ENCODE results near the gene PLXNA4. TPM values are rescaled to one million over a fixed set of nuclear protein-coding genes. Genes with fewer than 3 reads are reported as not detected.

The PLXNA4 gene
- total RNA-seq, 4 donors from 2014 or later: 1.1 to 2.8 (median 1.4) TPM

- in situ Hi-C loops (cut with MboI; ENCODE audit: low pct_ligation_motif_present in 1 of 4, low pct_unique_long_range_greater_than_20kb in 1 of 4, low sequenced_read_pairs in 3 of 4) (no loop called here), intact Hi-C loops (cut with DNase I; ENCODE audit: low total_unique reads) (no loop called here)
- DNase-seq: no peak
- Histone ChIP-seq H3K4me3 (no peak overlapping the region), H3K9me3 (no peaks in the 10 kb centered on the region), H3K27ac (no peak overlapping the region), H3K27me3 (no peaks in the 10 kb centered on the region), H3K4me1 (no peaks in the 10 kb centered on the region), H3K36me3 (no peaks in the 10 kb centered on the region)
- TF ChIP-seq POLR2AphosphoS5 (IDR thresholded peaks at IDR 0.05) (no peak), EP300 (IDR thresholded peaks at IDR 0.05; ENCODE audit: low read depth) (no peak), POLR2A (IDR thresholded peaks at IDR 0.05) (no peak), CTCF (IDR thresholded peaks at IDR 0.05) (no peak)
- WGBS, 2 donors (ENCODE audit: low coverage in 1 of 2): 81 to 100% methylated on average over 1 to 3 of the region's 3 CpGs
Measured at GRCh38 chr7:132499065-132499464, 77.2 kb downstream of the PLXNA4 start.

- intact Hi-C loops (cut with DNase I; ENCODE audit: low total_unique reads): no loop called here
Measured at GRCh38 chr7:132498319-132498718, 78.0 kb downstream of the PLXNA4 start.

GRCh38 chr7:132497098-132497497 is 79.2 kb downstream of the PLXNA4 start:
- in situ Hi-C loops (cut with MboI; ENCODE audit: low pct_ligation_motif_present in 1 of 4, low pct_unique_long_range_greater_than_20kb in 1 of 4, low sequenced_read_pairs in 3 of 4): no loop called here
- no peak for DNase-seq
- no peak overlapping the region for H3K27ac ChIP-seq
- 67 to 74% methylated on average over 2 to 5 of the region's 5 CpGs for WGBS, 2 donors (ENCODE audit: low coverage in 1 of 2)
- no peaks in the 10 kb centered on the region for H3K36me3 ChIP-seq
- no peaks in the 10 kb centered on the region for H3K27me3 ChIP-seq
- H3K9me3 ChIP-seq: no peaks in the 10 kb centered on the region
- no peak for TF ChIP-seq EP300 (IDR thresholded peaks at IDR 0.05; ENCODE audit: low read depth)
- no peak for TF ChIP-seq POLR2A (IDR thresholded peaks at IDR 0.05)
- no peak for TF ChIP-seq CTCF (IDR thresholded peaks at IDR 0.05)
- no peak for TF ChIP-seq POLR2AphosphoS5 (IDR thresholded peaks at IDR 0.05)
- H3K4me3 ChIP-seq: no peak overlapping the region
- intact Hi-C loops (cut with DNase I; ENCODE audit: low total_unique reads): no loop called here
- H3K4me1 ChIP-seq: no peaks in the 10 kb centered on the region

More at GRCh38 chr7:132498319-132498718, 78.0 kb downstream of the PLXNA4 start:
- in situ Hi-C loops (cut with MboI; ENCODE audit: low pct_ligation_motif_present in 1 of 4, low pct_unique_long_range_greater_than_20kb in 1 of 4, low sequenced_read_pairs in 3 of 4): no loop called here
- H3K27ac ChIP-seq: no peak overlapping the region
- H3K36me3 ChIP-seq: no peaks in the 10 kb centered on the region
- H3K9me3 ChIP-seq: no peaks in the 10 kb centered on the region
- no peaks in the 10 kb centered on the region for H3K4me1 ChIP-seq
- 60 to 62% methylated on average over 1 to 4 of the region's 4 CpGs for WGBS, 2 donors (ENCODE audit: low coverage in 1 of 2)
- TF ChIP-seq CTCF (IDR thresholded peaks at IDR 0.05) (no peak), EP300 (IDR thresholded peaks at IDR 0.05; ENCODE audit: low read depth) (no peak), POLR2AphosphoS5 (IDR thresholded peaks at IDR 0.05) (no peak), POLR2A (IDR thresholded peaks at IDR 0.05) (no peak)
- H3K27me3 ChIP-seq: no peaks in the 10 kb centered on the region
- DNase-seq: no peak
- no peak overlapping the region for H3K4me3 ChIP-seq

- Histone ChIP-seq H3K27ac (no peak overlapping the region), H3K27me3 (no peaks in the 10 kb centered on the region), H3K9me3 (no peaks in the 10 kb centered on the region), H3K4me3 (no peak overlapping the region), H3K36me3 (no peaks in the 10 kb centered on the region), H3K4me1 (no peaks in the 10 kb centered on the region)
- intact Hi-C loops (cut with DNase I; ENCODE audit: low total_unique reads): no loop called here
- DNase-seq: no peak
- 43% methylated on average over 3 of the region's 3 CpGs; no CpG with 5 or more reads in 1 of the 2 donors for WGBS, 2 donors (ENCODE audit: low coverage in 1 of 2)
- no peak for TF ChIP-seq CTCF (IDR thresholded peaks at IDR 0.05)
- TF ChIP-seq POLR2A (IDR thresholded peaks at IDR 0.05): no peak
- TF ChIP-seq POLR2AphosphoS5 (IDR thresholded peaks at IDR 0.05): no peak
- TF ChIP-seq EP300 (IDR thresholded peaks at IDR 0.05; ENCODE audit: low read depth): no peak
- in situ Hi-C loops (cut with MboI; ENCODE audit: low pct_ligation_motif_present in 1 of 4, low pct_unique_long_range_greater_than_20kb in 1 of 4, low sequenced_read_pairs in 3 of 4): no loop called here
Measured at GRCh38 chr7:132495936-132496335, 80.3 kb downstream of the PLXNA4 start.
